ENCODE data around the gene ZFP69B.

Gene ZFP69B

GRCh38 chr1:40449684-40450494 lies at the start of gene ZFP69B:
Gene ZFP69B (plus strand): TSS chr1:40450476. CDS start chr1:40450962, 486 bp downstream.
- Histone ChIP-seq H3K27ac (peak within 1 kb of the TSS; percentile 70 to 90), H3K4me3 (peak within 1 kb of the TSS; percentile 94)
- peak; percentile 89 for DNase-seq (ENCODE audit: low spot score)
- TF ChIP-seq, protein P1, sequence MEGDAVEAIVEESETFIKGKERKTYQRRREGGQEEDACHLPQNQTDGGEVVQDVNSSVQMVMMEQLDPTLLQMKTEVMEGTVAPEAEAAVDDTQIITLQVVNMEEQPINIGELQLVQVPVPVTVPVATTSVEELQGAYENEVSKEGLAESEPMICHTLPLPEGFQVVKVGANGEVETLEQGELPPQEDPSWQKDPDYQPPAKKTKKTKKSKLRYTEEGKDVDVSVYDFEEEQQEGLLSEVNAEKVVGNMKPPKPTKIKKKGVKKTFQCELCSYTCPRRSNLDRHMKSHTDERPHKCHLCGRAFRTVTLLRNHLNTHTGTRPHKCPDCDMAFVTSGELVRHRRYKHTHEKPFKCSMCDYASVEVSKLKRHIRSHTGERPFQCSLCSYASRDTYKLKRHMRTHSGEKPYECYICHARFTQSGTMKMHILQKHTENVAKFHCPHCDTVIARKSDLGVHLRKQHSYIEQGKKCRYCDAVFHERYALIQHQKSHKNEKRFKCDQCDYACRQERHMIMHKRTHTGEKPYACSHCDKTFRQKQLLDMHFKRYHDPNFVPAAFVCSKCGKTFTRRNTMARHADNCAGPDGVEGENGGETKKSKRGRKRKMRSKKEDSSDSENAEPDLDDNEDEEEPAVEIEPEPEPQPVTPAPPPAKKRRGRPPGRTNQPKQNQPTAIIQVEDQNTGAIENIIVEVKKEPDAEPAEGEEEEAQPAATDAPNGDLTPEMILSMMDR (IDR thresholded peaks at IDR 0.05): no peak

DNA sequence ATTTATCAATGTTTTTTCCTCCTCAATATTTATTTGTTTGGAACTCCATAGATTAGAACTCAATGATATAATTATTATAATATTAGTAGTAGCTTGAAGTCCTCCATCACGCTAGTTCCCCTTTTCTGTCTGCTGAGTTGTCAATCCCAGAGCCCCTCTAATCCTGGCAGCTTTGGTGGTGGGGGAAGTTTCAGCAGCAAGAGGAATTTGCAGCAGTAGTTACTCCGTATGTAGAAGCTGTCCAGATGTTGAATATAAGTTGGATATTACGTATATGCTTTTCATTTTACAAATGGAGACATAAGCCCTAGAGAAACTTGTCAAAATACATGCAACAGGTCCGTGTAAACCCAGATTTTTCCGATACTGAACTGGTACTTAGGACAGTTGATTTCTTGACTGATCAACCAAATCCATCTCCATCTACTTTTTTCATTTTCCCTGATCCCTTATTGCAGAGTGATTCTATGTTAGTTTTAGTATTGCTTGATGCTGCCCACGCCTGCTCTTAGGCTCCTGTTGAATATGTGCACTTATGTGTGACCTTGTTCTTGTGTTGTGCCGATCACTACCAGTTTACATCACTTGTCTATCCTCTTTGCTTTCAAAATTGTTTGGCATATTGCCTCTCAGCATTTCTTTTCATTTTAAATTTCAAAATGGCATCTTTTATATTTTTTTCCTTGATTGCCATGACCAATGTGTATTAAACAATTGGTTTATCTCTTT lies 48.6 kb upstream of the ZFP69B start:
- peak overlapping the region in 1 of 2 donors; percentile 25 for H3K27ac ChIP-seq
- no peak overlapping the region for H3K4me3 ChIP-seq
- TF ChIP-seq, protein P1 (IDR thresholded peaks at IDR 0.05): no peak
- no peak for DNase-seq (ENCODE audit: low spot score)

GRCh38 chr1:40404670-40405462 lies 45.4 kb upstream of the ZFP69B start:
- no peak overlapping the region for H3K4me3 ChIP-seq
- TF ChIP-seq, protein P1 (IDR thresholded peaks at IDR 0.05): peak; percentile 75
- no peak for DNase-seq (ENCODE audit: low spot score)
- no peak overlapping the region for H3K27ac ChIP-seq

DNA sequence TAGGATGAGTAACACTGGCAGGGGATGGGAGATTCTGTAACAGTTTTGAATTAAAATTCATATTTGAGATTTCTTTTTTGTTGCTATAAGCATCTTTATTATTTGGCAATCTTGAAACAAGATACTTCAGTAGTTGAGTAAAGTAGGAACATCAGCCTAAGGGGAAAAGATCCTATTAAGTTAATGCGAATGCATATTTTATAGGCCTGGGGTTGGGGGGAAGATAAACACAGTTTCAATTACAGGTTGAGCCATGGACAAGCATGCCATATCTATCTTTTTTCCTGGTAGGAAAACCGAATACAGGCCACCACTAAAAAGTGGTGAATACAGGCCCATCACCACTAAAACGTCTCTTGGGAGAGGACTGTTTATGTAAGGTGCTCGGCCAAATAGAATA lies 44.5 kb upstream of the ZFP69B start:
- DNase-seq (ENCODE audit: low spot score): no peak
- Histone ChIP-seq H3K27ac (no peak overlapping the region), H3K4me3 (no peak overlapping the region)
- TF ChIP-seq, protein P1 (IDR thresholded peaks at IDR 0.05): no peak

GRCh38 chr1:40407453-40407852 lies 42.8 kb upstream of the ZFP69B start:
- TF ChIP-seq, protein P1 (IDR thresholded peaks at IDR 0.05): no peak
- Histone ChIP-seq H3K4me3 (no peak overlapping the region), H3K27ac (no peak overlapping the region)
- DNase-seq (ENCODE audit: low spot score): no peak

DNA sequence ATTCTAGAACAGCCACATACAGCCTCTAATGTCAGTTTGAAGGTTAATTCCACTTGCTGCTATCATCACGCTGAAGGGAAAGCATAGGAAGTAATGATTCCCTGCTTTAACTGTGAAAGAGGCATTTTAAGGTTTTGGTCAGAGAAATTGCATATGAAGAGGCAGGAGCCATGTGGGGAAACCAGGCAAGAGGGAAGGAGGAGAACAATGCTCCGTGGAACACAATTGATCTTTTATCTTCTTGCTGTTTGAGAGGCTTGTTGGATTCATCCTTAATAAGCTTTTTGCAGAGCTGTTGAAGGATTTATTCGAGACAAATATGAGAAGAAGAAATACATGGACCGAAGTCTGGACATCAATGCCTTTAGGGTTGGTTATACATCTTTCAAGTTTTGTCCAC lies 40.8 kb upstream of the ZFP69B start:
- no peak overlapping the region for H3K27ac ChIP-seq
- TF ChIP-seq, protein P1 (IDR thresholded peaks at IDR 0.05): no peak
- DNase-seq (ENCODE audit: low spot score): no peak
- no peak overlapping the region for H3K4me3 ChIP-seq

Measured in coronary artery (tissue), 2 donors.